ENCODE results near the gene SOX21.

Gene SOX21

DNA sequence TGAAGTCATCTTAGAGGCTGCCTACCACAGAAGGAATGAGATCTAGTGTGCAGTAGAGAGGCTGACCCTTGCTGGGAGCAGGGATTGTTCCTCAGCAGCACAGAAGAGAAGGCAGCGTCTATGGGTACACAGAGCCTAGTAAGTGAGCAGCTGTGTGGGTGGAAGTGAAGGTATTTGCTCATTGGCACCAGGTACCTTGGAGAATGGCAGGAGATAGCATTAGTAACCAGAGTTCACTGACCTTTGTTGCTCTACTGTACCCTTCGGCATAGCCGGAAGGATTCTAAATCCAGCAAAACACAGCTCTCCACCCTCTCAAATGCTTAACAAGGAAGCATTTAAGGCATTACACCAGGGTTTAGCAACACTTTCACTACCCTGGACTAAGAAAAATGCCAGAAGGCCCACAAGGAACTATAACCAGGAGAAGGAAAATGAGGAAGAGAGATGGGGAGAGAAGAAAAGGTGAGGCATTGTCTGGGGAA lies 12.3 kb downstream of the SOX21 start:
- Histone ChIP-seq H4K91ac (ENCODE audit: low read depth, low read length, poor library complexity) (no peak overlapping the region), H3K23ac (ENCODE audit: low read depth, low read length, poor library complexity) (no peak overlapping the region), H3K4me1 (ENCODE audit: control insufficient read depth in 2 of 2, insufficient read depth in 1 of 2, low read depth in 1 of 2, low read length in 2 of 2) (peaks cover 4 to 18% of the 10 kb centered on the region in 2 donors), H3K9ac (ENCODE audit: low read depth, low read length, poor library complexity) (no peak overlapping the region), H2BK12ac (ENCODE audit: low read length) (no peak overlapping the region), H2BK120ac (ENCODE audit: low read depth, low read length) (no peak overlapping the region), H2AK5ac (ENCODE audit: low read depth, low read length) (no peak overlapping the region), H3K14ac (ENCODE audit: low read length) (no peak overlapping the region), H3K9me3 (replicated peaks in 1 of 2; ENCODE audit: control insufficient read depth in 2 of 2, insufficient read depth in 1 of 2, low read depth in 1 of 2, low read length in 2 of 2) (peaks cover 3 to 57% of the 10 kb centered on the region in 2 donors), H3K36me3 (replicated peaks in 1 of 2; ENCODE audit: control insufficient read depth in 2 of 2, insufficient read depth in 2 of 2, low read length in 2 of 2) (peaks cover 0 to under 1% of the 10 kb centered on the region in 2 donors), H3K18ac (ENCODE audit: low read length) (peak overlapping the region; percentile 5), H2BK5ac (ENCODE audit: low read length) (no peak overlapping the region), H3K27ac (replicated peaks; ENCODE audit: low read length) (no peak overlapping the region), H2AFZ (ENCODE audit: low read length) (no peak overlapping the region), H3K4me3 (ENCODE audit: low read length in 2 of 2) (no peak overlapping the region), H3K79me1 (ENCODE audit: low read depth, low read length) (no peaks in the 10 kb centered on the region), H3K27me3 (ENCODE audit: control insufficient read depth in 3 of 3, insufficient read depth in 3 of 3, low read depth in 1 of 3, low read length in 3 of 3) (peaks cover 0 to 33% (median 0%) of the 10 kb centered on the region in 3 experiments), H4K8ac (ENCODE audit: low read depth, low read length) (no peak overlapping the region), H2BK15ac (ENCODE audit: low read length) (no peak overlapping the region), H3K4ac (ENCODE audit: low read length) (no peak overlapping the region), H3K4me2 (ENCODE audit: insufficient read depth, low read length, poor library complexity, severe bottlenecking) (no peak overlapping the region)
- no peak for DNase-seq (ENCODE audit: low spot score)
- no CpG with 5 or more reads among the region's 3 CpGs for WGBS, 2 donors (ENCODE audit: extremely low coverage in 2 of 2, insufficient read length in 2 of 2, insufficient replicate concordance in 1 of 2)

DNA sequence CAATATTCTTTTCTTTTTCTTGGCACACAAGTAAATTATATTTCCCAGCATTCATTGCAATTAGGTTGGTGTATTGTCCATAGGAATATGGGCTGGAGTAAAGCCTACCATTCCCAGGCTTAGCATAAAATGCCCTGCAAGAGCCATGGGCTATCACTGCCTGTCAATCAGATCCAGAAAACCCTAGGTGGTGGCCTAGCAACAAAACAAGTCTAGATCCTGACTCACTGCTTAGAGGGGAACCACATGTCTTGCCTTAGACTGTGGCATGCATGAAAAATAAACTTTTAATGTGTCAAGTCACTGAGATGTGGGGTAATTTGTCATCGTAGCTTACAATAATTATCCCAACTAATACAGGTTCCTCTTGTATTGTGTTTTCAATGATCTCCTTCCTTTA lies 16.2 kb downstream of the SOX21 start:
- no peak overlapping the region for H3K4me3 ChIP-seq (ENCODE audit: low read length in 2 of 2)
- H2AK5ac ChIP-seq (ENCODE audit: low read depth, low read length), result no peak overlapping the region
- no peak overlapping the region for H4K91ac ChIP-seq (ENCODE audit: low read depth, low read length, poor library complexity)
- no peaks in the 10 kb centered on the region for H3K36me3 ChIP-seq (replicated peaks in 1 of 2; ENCODE audit: control insufficient read depth in 2 of 2, insufficient read depth in 2 of 2, low read length in 2 of 2)
- H3K4me2 ChIP-seq (ENCODE audit: insufficient read depth, low read length, poor library complexity, severe bottlenecking), result no peak overlapping the region
- H3K27ac ChIP-seq (replicated peaks; ENCODE audit: low read length), result no peak overlapping the region
- H3K79me1 ChIP-seq (ENCODE audit: low read depth, low read length), result no peaks in the 10 kb centered on the region
- H3K9ac ChIP-seq (ENCODE audit: low read depth, low read length, poor library complexity), result no peak overlapping the region
- no peak overlapping the region for H2BK120ac ChIP-seq (ENCODE audit: low read depth, low read length)
- no peak overlapping the region for H3K23ac ChIP-seq (ENCODE audit: low read depth, low read length, poor library complexity)
- H3K9me3 ChIP-seq (replicated peaks in 1 of 2; ENCODE audit: control insufficient read depth in 2 of 2, insufficient read depth in 1 of 2, low read depth in 1 of 2, low read length in 2 of 2), result peaks cover 1 to 20% of the 10 kb centered on the region in 2 donors
- peaks cover 4 to 5% of the 10 kb centered on the region in 2 donors for H3K4me1 ChIP-seq (ENCODE audit: control insufficient read depth in 2 of 2, insufficient read depth in 1 of 2, low read depth in 1 of 2, low read length in 2 of 2)
- H2AFZ ChIP-seq (ENCODE audit: low read length), result no peak overlapping the region
- no peak overlapping the region for H3K14ac ChIP-seq (ENCODE audit: low read length)
- no peak overlapping the region for H3K18ac ChIP-seq (ENCODE audit: low read length)
- H2BK5ac ChIP-seq (ENCODE audit: low read length), result no peak overlapping the region
- peaks cover 0 to 1% (median 0%) of the 10 kb centered on the region in 3 experiments for H3K27me3 ChIP-seq (ENCODE audit: control insufficient read depth in 3 of 3, insufficient read depth in 3 of 3, low read depth in 1 of 3, low read length in 3 of 3)
- WGBS, 2 donors (ENCODE audit: extremely low coverage in 2 of 2, insufficient read length in 2 of 2, insufficient replicate concordance in 1 of 2), result no CpG with 5 or more reads among the region's 1 CpG
- H2BK15ac ChIP-seq (ENCODE audit: low read length), result no peak overlapping the region
- H4K8ac ChIP-seq (ENCODE audit: low read depth, low read length), result no peak overlapping the region
- DNase-seq (ENCODE audit: low spot score), result no peak
- H2BK12ac ChIP-seq (ENCODE audit: low read length), result no peak overlapping the region
- no peak overlapping the region for H3K4ac ChIP-seq (ENCODE audit: low read length)

DNA sequence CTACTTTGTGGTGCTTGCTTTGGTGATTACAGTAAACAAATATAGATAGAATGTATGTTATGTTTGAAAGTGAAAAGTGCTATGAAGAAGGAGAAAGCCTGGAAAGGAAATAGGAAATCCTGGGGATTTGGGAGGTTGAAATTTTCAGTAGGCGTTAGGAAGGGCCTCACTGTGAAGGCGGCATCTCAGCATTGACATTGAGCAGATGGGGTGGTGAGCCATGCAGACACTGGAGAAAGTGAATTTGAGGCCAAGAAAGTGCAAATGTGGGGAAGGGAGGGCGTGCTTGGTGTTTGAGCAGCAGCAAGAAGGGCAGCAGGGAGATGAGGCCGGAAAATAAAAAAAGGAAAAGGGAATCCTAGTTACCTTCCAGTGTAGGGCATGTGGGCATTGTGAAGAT lies 20.3 kb downstream of the SOX21 start:
- Histone ChIP-seq H3K9ac (ENCODE audit: low read depth, low read length, poor library complexity) (peak overlapping the region; percentile 26), H3K18ac (ENCODE audit: low read length) (no peak overlapping the region), H3K36me3 (replicated peaks in 1 of 2; ENCODE audit: control insufficient read depth in 2 of 2, insufficient read depth in 2 of 2, low read length in 2 of 2) (no peaks in the 10 kb centered on the region), H3K9me3 (replicated peaks in 1 of 2; ENCODE audit: control insufficient read depth in 2 of 2, insufficient read depth in 1 of 2, low read depth in 1 of 2, low read length in 2 of 2) (peaks cover 0 to 8% of the 10 kb centered on the region in 2 donors), H3K79me1 (ENCODE audit: low read depth, low read length) (no peaks in the 10 kb centered on the region), H2AK5ac (ENCODE audit: low read depth, low read length) (no peak overlapping the region), H2BK12ac (ENCODE audit: low read length) (no peak overlapping the region), H3K27me3 (ENCODE audit: control insufficient read depth in 3 of 3, insufficient read depth in 3 of 3, low read depth in 1 of 3, low read length in 3 of 3) (no peaks in the 10 kb centered on the region), H3K4me3 (ENCODE audit: low read length in 2 of 2) (no peak overlapping the region), H3K23ac (ENCODE audit: low read depth, low read length, poor library complexity) (no peak overlapping the region), H2BK5ac (ENCODE audit: low read length) (no peak overlapping the region), H3K4ac (ENCODE audit: low read length) (no peak overlapping the region), H4K91ac (ENCODE audit: low read depth, low read length, poor library complexity) (no peak overlapping the region), H2BK15ac (ENCODE audit: low read length) (no peak overlapping the region), H3K27ac (replicated peaks; ENCODE audit: low read length) (no peak overlapping the region), H3K4me2 (ENCODE audit: insufficient read depth, low read length, poor library complexity, severe bottlenecking) (no peak overlapping the region), H2AFZ (ENCODE audit: low read length) (no peak overlapping the region), H3K14ac (ENCODE audit: low read length) (no peak overlapping the region), H3K4me1 (ENCODE audit: control insufficient read depth in 2 of 2, insufficient read depth in 1 of 2, low read depth in 1 of 2, low read length in 2 of 2) (peaks cover 1 to 4% of the 10 kb centered on the region in 2 donors), H4K8ac (ENCODE audit: low read depth, low read length) (no peak overlapping the region), H2BK120ac (ENCODE audit: low read depth, low read length) (no peak overlapping the region)
- WGBS, 2 donors (ENCODE audit: extremely low coverage in 2 of 2, insufficient read length in 2 of 2, insufficient replicate concordance in 1 of 2), result no CpG with 5 or more reads among the region's 4 CpGs
- DNase-seq (ENCODE audit: low spot score), result no peak

DNA sequence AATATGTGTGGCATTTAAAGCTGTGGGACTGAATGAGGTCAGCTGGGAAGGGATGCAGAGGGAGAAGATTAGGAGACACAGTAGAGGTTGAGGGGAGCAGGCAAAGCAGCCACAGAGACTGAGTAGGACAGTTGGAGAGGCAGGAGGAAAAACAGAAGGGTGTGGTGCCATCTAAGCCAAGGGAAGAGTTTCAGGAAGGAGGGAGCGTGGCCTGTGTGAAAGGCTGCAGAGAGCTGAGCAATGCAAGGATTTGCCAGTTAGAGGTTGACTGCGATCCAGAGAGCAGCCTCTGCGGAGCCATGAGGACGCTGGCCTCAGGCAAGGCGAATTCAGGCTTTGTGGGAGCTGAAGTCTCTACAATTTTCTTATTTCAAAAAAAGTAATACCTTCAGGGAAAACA lies 28.9 kb downstream of the SOX21 start:
- no peak overlapping the region for H3K27ac ChIP-seq (replicated peaks; ENCODE audit: low read length)
- H3K36me3 ChIP-seq (replicated peaks in 1 of 2; ENCODE audit: control insufficient read depth in 2 of 2, insufficient read depth in 2 of 2, low read length in 2 of 2), result no peaks in the 10 kb centered on the region
- H2BK12ac ChIP-seq (ENCODE audit: low read length), result no peak overlapping the region
- no peak overlapping the region for H3K4me3 ChIP-seq (ENCODE audit: low read length in 2 of 2)
- H3K4me1 ChIP-seq (ENCODE audit: control insufficient read depth in 2 of 2, insufficient read depth in 1 of 2, low read depth in 1 of 2, low read length in 2 of 2), result peaks cover 0 to 5% of the 10 kb centered on the region in 2 donors
- WGBS, 2 donors (ENCODE audit: extremely low coverage in 2 of 2, insufficient read length in 2 of 2, insufficient replicate concordance in 1 of 2), result no CpG with 5 or more reads among the region's 5 CpGs
- H2AK5ac ChIP-seq (ENCODE audit: low read depth, low read length), result no peak overlapping the region
- H3K4ac ChIP-seq (ENCODE audit: low read length), result no peak overlapping the region
- H3K27me3 ChIP-seq (ENCODE audit: control insufficient read depth in 3 of 3, insufficient read depth in 3 of 3, low read depth in 1 of 3, low read length in 3 of 3), result no peaks in the 10 kb centered on the region
- no peak overlapping the region for H3K4me2 ChIP-seq (ENCODE audit: insufficient read depth, low read length, poor library complexity, severe bottlenecking)
- H4K8ac ChIP-seq (ENCODE audit: low read depth, low read length), result no peak overlapping the region
- no peak overlapping the region for H2BK15ac ChIP-seq (ENCODE audit: low read length)
- no peak overlapping the region for H2AFZ ChIP-seq (ENCODE audit: low read length)
- H3K79me1 ChIP-seq (ENCODE audit: low read depth, low read length), result no peaks in the 10 kb centered on the region
- peaks cover 0 to 7% of the 10 kb centered on the region in 2 donors for H3K9me3 ChIP-seq (replicated peaks in 1 of 2; ENCODE audit: control insufficient read depth in 2 of 2, insufficient read depth in 1 of 2, low read depth in 1 of 2, low read length in 2 of 2)
- no peak overlapping the region for H2BK5ac ChIP-seq (ENCODE audit: low read length)
- peak overlapping the region; percentile 12 for H3K23ac ChIP-seq (ENCODE audit: low read depth, low read length, poor library complexity)
- no peak overlapping the region for H4K91ac ChIP-seq (ENCODE audit: low read depth, low read length, poor library complexity)
- no peak for DNase-seq (ENCODE audit: low spot score)
- H2BK120ac ChIP-seq (ENCODE audit: low read depth, low read length), result no peak overlapping the region
- no peak overlapping the region for H3K14ac ChIP-seq (ENCODE audit: low read length)
- peak overlapping the region; percentile 80 for H3K18ac ChIP-seq (ENCODE audit: low read length)
- no peak overlapping the region for H3K9ac ChIP-seq (ENCODE audit: low read depth, low read length, poor library complexity)

Measured in neuronal stem cell (in vitro differentiated cells).